ENCODE data around the gene CCL20. TPM values are rescaled to one million over a fixed set of nuclear protein-coding genes. Genes with fewer than 3 reads are reported as not detected.

Gene CCL20
- total RNA-seq, 1 experiment from 2014 or later, result 3.5 TPM

DNA sequence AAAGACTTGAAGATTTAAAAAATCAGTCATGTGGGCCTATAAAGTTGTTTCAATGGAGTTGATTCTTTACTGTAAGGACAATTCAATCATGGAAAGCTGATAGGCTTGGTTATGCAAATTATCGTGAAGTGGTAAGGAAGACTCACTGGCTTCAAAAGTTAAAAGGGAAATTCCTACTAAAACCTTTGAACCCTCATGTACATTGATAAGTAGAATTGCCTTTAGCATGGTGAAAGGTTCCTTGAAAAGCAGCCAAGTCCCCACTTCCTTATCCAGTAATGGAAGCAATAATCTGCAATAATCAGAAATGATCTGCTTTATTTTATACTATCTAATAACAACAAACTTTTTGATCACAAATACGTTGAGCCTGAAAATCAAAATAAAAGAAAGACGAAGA lies 14.4 kb upstream of the CCL20 start:
- no TSS peak for BruUV-seq (replicated peaks)
- TF ChIP-seq, protein P1, sequence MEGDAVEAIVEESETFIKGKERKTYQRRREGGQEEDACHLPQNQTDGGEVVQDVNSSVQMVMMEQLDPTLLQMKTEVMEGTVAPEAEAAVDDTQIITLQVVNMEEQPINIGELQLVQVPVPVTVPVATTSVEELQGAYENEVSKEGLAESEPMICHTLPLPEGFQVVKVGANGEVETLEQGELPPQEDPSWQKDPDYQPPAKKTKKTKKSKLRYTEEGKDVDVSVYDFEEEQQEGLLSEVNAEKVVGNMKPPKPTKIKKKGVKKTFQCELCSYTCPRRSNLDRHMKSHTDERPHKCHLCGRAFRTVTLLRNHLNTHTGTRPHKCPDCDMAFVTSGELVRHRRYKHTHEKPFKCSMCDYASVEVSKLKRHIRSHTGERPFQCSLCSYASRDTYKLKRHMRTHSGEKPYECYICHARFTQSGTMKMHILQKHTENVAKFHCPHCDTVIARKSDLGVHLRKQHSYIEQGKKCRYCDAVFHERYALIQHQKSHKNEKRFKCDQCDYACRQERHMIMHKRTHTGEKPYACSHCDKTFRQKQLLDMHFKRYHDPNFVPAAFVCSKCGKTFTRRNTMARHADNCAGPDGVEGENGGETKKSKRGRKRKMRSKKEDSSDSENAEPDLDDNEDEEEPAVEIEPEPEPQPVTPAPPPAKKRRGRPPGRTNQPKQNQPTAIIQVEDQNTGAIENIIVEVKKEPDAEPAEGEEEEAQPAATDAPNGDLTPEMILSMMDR (IDR thresholded peaks at IDR 0.05; ENCODE audit: insufficient read depth in 1 of 2, low read depth in 1 of 2, low read length in 1 of 2, severe bottlenecking in 1 of 2, unreplicated experiment in 1 of 2), result no peak
- POLR2A ChIA-PET, result no interaction called here

GRCh38 chr2:227802882-227803281 lies 10.8 kb upstream of the CCL20 start:
- no peak for DNase-seq
- ChIA-PET CTCF (no interaction called here), POLR2A (interaction anchor here (0.6 kb wide), 1 partner anchor 565 kb away, joined by 7 read pairs; no protein-coding TSS in a partner anchor)
- BruUV-seq (replicated peaks), result no TSS peak
- TF ChIP-seq, protein P1 (IDR thresholded peaks at IDR 0.05; ENCODE audit: insufficient read depth in 1 of 2, low read depth in 1 of 2, low read length in 1 of 2, severe bottlenecking in 1 of 2, unreplicated experiment in 1 of 2), result no peak
- Histone ChIP-seq H3K4me1 (peaks cover 13% of the 10 kb centered on the region), H3K4me3 (ENCODE audit: low read depth, low read length) (no peak overlapping the region), H3K36me3 (ENCODE audit: control insufficient read depth, insufficient read depth, low read length) (no peaks in the 10 kb centered on the region), H3K27me3 (replicated peaks; ENCODE audit: control insufficient read depth, insufficient read depth, low read length) (no peaks in the 10 kb centered on the region), H3K9me3 (no peaks in the 10 kb centered on the region)
- H3K9me3 Mint-ChIP-seq (ENCODE audit: unreplicated experiment), result peaks cover 10% of the 10 kb centered on the region
- H3K27ac Mint-ChIP-seq (ENCODE audit: unreplicated experiment), result no peak overlapping the region
- no peak overlapping the region for H3K4me3 Mint-ChIP-seq (ENCODE audit: unreplicated experiment)
- intact Hi-C loops (cut with micrococcal nuclease; ENCODE audit: unreplicated experiment), result loop anchor here (2.0 kb wide), 1 partner anchor 76 kb away; no protein-coding TSS in a partner anchor
- H3K4me1 Mint-ChIP-seq (ENCODE audit: low read depth, unreplicated experiment), result no peaks in the 10 kb centered on the region
- H3K27me3 Mint-ChIP-seq (ENCODE audit: insufficient read depth, unreplicated experiment), result no peaks in the 10 kb centered on the region
- no peaks in the 10 kb centered on the region for H3K36me3 Mint-ChIP-seq (ENCODE audit: insufficient read depth, unreplicated experiment)

More for the DNA sequence above, 14.4 kb upstream of the CCL20 start:
- no peaks in the 10 kb centered on the region for H3K36me3 Mint-ChIP-seq (ENCODE audit: insufficient read depth, unreplicated experiment)
- DNase-seq, result no peak
- H3K9me3 Mint-ChIP-seq (ENCODE audit: unreplicated experiment), result no peaks in the 10 kb centered on the region
- H3K4me1 ChIP-seq, result peaks cover 13% of the 10 kb centered on the region
- no peaks in the 10 kb centered on the region for H3K36me3 ChIP-seq (ENCODE audit: control insufficient read depth, insufficient read depth, low read length)
- H3K9me3 ChIP-seq, result no peaks in the 10 kb centered on the region
- H3K27me3 Mint-ChIP-seq (ENCODE audit: insufficient read depth, unreplicated experiment), result no peaks in the 10 kb centered on the region
- no peak overlapping the region for H3K4me3 Mint-ChIP-seq (ENCODE audit: unreplicated experiment)
- H3K27me3 ChIP-seq (replicated peaks; ENCODE audit: control insufficient read depth, insufficient read depth, low read length), result no peaks in the 10 kb centered on the region
- CTCF ChIA-PET, result no interaction called here
- H3K4me3 ChIP-seq (ENCODE audit: low read depth, low read length), result no peak overlapping the region
- H3K4me1 Mint-ChIP-seq (ENCODE audit: low read depth, unreplicated experiment), result no peaks in the 10 kb centered on the region
- no peak overlapping the region for H3K27ac Mint-ChIP-seq (ENCODE audit: unreplicated experiment)
- intact Hi-C loops (cut with micrococcal nuclease; ENCODE audit: unreplicated experiment), result no loop called here

DNA sequence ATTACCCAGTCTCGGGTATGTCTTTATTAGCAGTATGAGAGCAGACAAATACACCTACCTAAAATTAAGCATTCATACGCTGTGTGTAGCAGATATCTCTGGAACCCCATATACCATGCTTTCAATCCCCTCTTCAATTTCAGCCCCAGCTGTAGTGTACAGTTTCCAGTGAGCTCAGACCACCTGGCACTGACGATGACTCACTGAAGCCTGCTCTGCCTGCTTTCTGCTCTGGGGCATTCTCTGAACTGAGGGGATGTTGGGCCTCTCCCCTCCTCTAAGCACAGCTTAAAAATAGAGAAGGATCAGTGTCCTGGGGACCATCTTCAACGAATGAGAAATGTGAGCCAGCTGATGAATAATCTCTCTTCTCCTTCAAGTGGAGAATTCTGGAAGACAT lies 8.7 kb upstream of the CCL20 start:
- H3K27me3 Mint-ChIP-seq (ENCODE audit: insufficient read depth, unreplicated experiment), result no peaks in the 10 kb centered on the region
- no peaks in the 10 kb centered on the region for H3K27me3 ChIP-seq (replicated peaks; ENCODE audit: control insufficient read depth, insufficient read depth, low read length)
- ChIA-PET POLR2A (no interaction called here), CTCF (no interaction called here)
- H3K9me3 Mint-ChIP-seq (ENCODE audit: unreplicated experiment), result peaks cover 10% of the 10 kb centered on the region
- intact Hi-C loops (cut with micrococcal nuclease; ENCODE audit: unreplicated experiment), result no loop called here
- no peak overlapping the region for H3K4me3 Mint-ChIP-seq (ENCODE audit: unreplicated experiment)
- no TSS peak for BruUV-seq (replicated peaks)
- TF ChIP-seq, protein P1 (IDR thresholded peaks at IDR 0.05; ENCODE audit: insufficient read depth in 1 of 2, low read depth in 1 of 2, low read length in 1 of 2, severe bottlenecking in 1 of 2, unreplicated experiment in 1 of 2), result no peak
- no peaks in the 10 kb centered on the region for H3K4me1 Mint-ChIP-seq (ENCODE audit: low read depth, unreplicated experiment)
- no peak overlapping the region for H3K27ac Mint-ChIP-seq (ENCODE audit: unreplicated experiment)
- H3K36me3 ChIP-seq (ENCODE audit: control insufficient read depth, insufficient read depth, low read length), result no peaks in the 10 kb centered on the region
- no peaks in the 10 kb centered on the region for H3K36me3 Mint-ChIP-seq (ENCODE audit: insufficient read depth, unreplicated experiment)
- no peaks in the 10 kb centered on the region for H3K9me3 ChIP-seq
- no peak for DNase-seq
- H3K4me3 ChIP-seq (ENCODE audit: low read depth, low read length), result no peak overlapping the region
- H3K4me1 ChIP-seq, result peaks cover 5% of the 10 kb centered on the region; the same call in 1 of the 2 replicates

All from Caco-2 (cell line).